Activated CD4-positive, alpha-beta T cell treated with anti-CD3 and anti-CD28 coated beads for 36 hours (primary cell): ENCODE data around the gene WNT10A. TPM values are rescaled to one million over a fixed set of nuclear protein-coding genes. Genes with fewer than 3 reads are reported as not detected.

Experiments used
- ATAC-seq: fragments of 200-7000 bp; cut with Tn5 transposase; one replicate; pipeline ENCODE4 v1.10.0; 2021; ENCODE audit warnings: mild to moderate bottlenecking, moderate library complexity
- CTCF ChIA-PET: fragments of 350-600 bp; sonication (Branson Sonifier 250); formaldehyde crosslinking; loops from one replicate; lab custom pipeline; 2021; ENCODE audit warnings: antibody characterized with exemption; lab: Charles Lee
- POLR2A ChIA-PET: fragments of 350-600 bp; sonication (Branson Sonifier 250); formaldehyde crosslinking; loops from one replicate; lab custom pipeline; 2021; ENCODE audit warnings: antibody characterized with exemption, inconsistent platforms; lab: Charles Lee
- DNase-seq: peaks from one replicate; pipeline ENCODE4 v3.0.0-alpha.2; 2020
- H3K27ac Mint-ChIP-seq: one replicate; pipeline ENCODE4 v1.8.0; 2021; ENCODE audit warnings: mixed read lengths
- H3K27me3 Mint-ChIP-seq: one replicate; pipeline ENCODE4 v1.8.0; 2021; ENCODE audit warnings: mixed read lengths
- H3K36me3 Mint-ChIP-seq: one replicate; pipeline ENCODE4 v1.8.0; 2021; ENCODE audit warnings: low read depth, mixed read lengths
- H3K4me1 Mint-ChIP-seq: one replicate; pipeline ENCODE4 v1.8.0; 2021; ENCODE audit warnings: mixed read lengths
- H3K4me3 Mint-ChIP-seq: one replicate; pipeline ENCODE4 v1.8.0; 2021; ENCODE audit warnings: mild to moderate bottlenecking, moderate library complexity, mixed read lengths
- H3K9me3 Mint-ChIP-seq: one replicate; pipeline ENCODE4 v1.8.0; 2021; ENCODE audit warnings: low read depth, mixed read lengths
- intact Hi-C, 2 experiments: fragments of 100-400 bp; cut with DNase I in 1 of 2; cut with micrococcal nuclease in 1 of 2; formaldehyde crosslinking; loops; one replicate each; pipeline versions ENCODE4 v1.14.2 to v1.15.1; 2022 to 2024; cut with DNase I, micrococcal nuclease
- total RNA-seq, 2 experiments: library from RNA; stranded (reverse); gene quantifications; one replicate each; pipeline ENCODE4 v1.2.3, GENCODE V29; 2021

The WNT10A gene
- total RNA-seq, 2 experiments from 2014 or later, result 5.4 to 6.0 TPM

DNA sequence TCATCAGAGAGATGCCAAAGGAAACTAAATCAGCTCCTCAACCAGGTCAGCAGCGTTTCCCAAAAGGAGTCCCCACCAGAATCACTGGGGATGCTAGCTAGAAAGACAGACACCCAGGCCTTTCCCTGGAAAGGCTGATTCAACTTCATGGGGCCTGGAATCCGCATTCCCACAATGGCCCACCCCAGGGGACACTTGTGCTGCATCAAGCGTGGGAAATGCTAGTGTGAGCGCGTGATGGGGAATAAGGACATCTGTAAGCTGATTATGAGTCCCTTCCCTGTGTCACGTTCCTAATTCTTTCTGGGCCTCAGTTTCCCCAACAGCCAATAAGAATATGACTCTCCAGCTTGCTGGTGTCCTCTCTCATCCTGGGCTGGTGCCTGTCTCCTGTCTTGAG is 2.2 kb upstream of the WNT10A start:
- ChIA-PET POLR2A (interaction anchor here (1.2 to 1.5 kb wide), 2 partner anchors 13 to 19 kb away, joined by 3 to 5 read pairs; no protein-coding TSS in a partner anchor), CTCF (interaction anchor here (1.1 to 18.2 kb wide), 10 partner anchors 8 to 399 kb away, joined by 3 to 620 read pairs (median 6); no protein-coding TSS in a partner anchor)
- Mint-ChIP-seq H3K9me3 (no peaks in the 10 kb centered on the region), H3K4me1 (peaks cover 43% of the 10 kb centered on the region), H3K4me3 (no peak overlapping the region), H3K36me3 (no peaks in the 10 kb centered on the region), H3K27ac (no peak overlapping the region), H3K27me3 (peaks cover 28% of the 10 kb centered on the region)
- intact Hi-C loops, result no loop called here
- DNase-seq (no peak), ATAC-seq (no peak)

DNA sequence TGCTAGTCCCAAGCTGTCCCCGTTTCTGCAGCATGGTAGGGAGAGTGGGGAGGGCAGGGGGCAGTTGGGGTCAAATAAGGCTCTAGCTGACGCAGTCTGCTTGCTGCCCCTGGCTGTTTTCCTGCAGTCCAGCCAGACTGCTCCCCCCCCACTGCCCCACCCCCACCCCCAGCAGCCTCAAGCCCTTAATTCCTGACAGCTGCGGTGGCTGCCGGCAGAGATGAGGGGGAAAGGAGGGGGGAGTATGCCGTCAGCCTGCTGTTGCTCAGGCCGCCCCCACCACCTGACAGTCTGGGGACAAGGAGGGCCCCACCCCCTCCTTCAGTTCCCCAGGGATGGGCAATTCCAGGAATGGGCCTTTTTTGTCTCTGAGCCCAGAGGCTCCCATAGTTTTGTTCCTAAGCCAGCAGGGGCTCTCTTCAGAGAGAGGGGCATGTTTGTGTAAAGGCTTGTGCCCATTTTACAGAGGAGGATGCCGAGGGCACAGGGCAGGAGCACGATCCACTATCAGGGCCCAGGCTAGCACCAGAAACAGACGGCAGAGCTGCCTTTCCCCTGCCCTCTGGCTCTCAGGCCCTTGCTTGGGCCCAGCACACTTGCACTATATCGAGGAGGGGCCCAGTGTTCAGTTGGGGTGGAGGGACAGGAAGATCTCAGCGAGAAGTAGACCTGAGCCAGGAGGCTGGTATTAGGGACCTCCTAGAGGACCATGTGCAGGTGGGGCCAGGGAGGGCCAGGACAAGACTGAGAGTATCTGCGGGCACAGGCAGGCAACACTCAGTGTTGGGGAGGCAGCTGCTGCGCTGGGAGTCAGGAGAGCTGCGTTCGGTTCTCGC is 1.5 kb upstream of the WNT10A start:
- H3K27ac Mint-ChIP-seq, result peak overlapping the region; percentile 34
- ATAC-seq, result no peak
- H3K36me3 Mint-ChIP-seq, result no peaks in the 10 kb centered on the region
- H3K4me3 Mint-ChIP-seq, result peak overlapping the region; percentile 73
- POLR2A ChIA-PET, result interaction anchor here (0.6 to 1.5 kb wide), 3 partner anchors 12 to 19 kb away, joined by 3 to 5 read pairs (median 3); no protein-coding TSS in a partner anchor
- CTCF ChIA-PET, result interaction anchor here (0.7 to 18.2 kb wide), 12 partner anchors 7 to 399 kb away, joined by 3 to 620 read pairs (median 5); no protein-coding TSS in a partner anchor
- intact Hi-C loops, result no loop called here
- no peak for DNase-seq
- H3K9me3 Mint-ChIP-seq, result no peaks in the 10 kb centered on the region
- peaks cover 43% of the 10 kb centered on the region for H3K4me1 Mint-ChIP-seq
- H3K27me3 Mint-ChIP-seq, result peaks cover 28% of the 10 kb centered on the region

- Mint-ChIP-seq H3K4me3 (peak overlapping the region; percentile 73), H3K27me3 (peaks cover 27% of the 10 kb centered on the region), H3K27ac (peak overlapping the region; percentile 34), H3K9me3 (no peaks in the 10 kb centered on the region), H3K36me3 (no peaks in the 10 kb centered on the region), H3K4me1 (peaks cover 47% of the 10 kb centered on the region)
- intact Hi-C loops, result loop anchor here in 1 of 2 experiments (1.0 kb wide), 3 partner anchors 13 to 169 kb away; partner anchors contain the start of gene TTLL4
- DNase-seq (no peak), ATAC-seq (no peak)
- POLR2A ChIA-PET, result interaction anchor here (0.6 to 1.9 kb wide), 3 partner anchors 16 to 20 kb away, joined by 3 to 8 read pairs (median 3); no protein-coding TSS in a partner anchor
- CTCF ChIA-PET, result interaction anchor here (0.7 to 18.2 kb wide), 10 partner anchors 7 to 398 kb away, joined by 3 to 620 read pairs (median 4); no protein-coding TSS in a partner anchor
Measured at GRCh38 chr2:218879776-218880101, 913 bp upstream of the WNT10A start.

GRCh38 chr2:218880859-218881594 is 375 bp downstream of the WNT10A start:
- H3K36me3 Mint-ChIP-seq, result no peaks in the 10 kb centered on the region
- intact Hi-C loops, result loop anchor here in 1 of 2 experiments (1.0 kb wide), 3 partner anchors 11 to 171 kb away; partner anchors contain the start of gene TTLL4
- H3K27me3 Mint-ChIP-seq, result peaks cover 20% of the 10 kb centered on the region
- no peaks in the 10 kb centered on the region for H3K9me3 Mint-ChIP-seq
- ATAC-seq (no peak), DNase-seq (no peak)
- ChIA-PET CTCF (interaction anchor here (0.5 to 18.2 kb wide), 3 partner anchors 14 to 97 kb away, joined by 3 to 620 read pairs (median 3); no protein-coding TSS in a partner anchor), POLR2A (interaction anchor here (0.6 to 2.1 kb wide), 5 partner anchors 12 to 650 kb away, joined by 3 to 9 read pairs (median 5); no protein-coding TSS in a partner anchor)
- H3K4me1 Mint-ChIP-seq, result peaks cover 49% of the 10 kb centered on the region
- no peak overlapping the region for H3K27ac Mint-ChIP-seq
- H3K4me3 Mint-ChIP-seq, result peak overlapping the region; percentile 25

DNA sequence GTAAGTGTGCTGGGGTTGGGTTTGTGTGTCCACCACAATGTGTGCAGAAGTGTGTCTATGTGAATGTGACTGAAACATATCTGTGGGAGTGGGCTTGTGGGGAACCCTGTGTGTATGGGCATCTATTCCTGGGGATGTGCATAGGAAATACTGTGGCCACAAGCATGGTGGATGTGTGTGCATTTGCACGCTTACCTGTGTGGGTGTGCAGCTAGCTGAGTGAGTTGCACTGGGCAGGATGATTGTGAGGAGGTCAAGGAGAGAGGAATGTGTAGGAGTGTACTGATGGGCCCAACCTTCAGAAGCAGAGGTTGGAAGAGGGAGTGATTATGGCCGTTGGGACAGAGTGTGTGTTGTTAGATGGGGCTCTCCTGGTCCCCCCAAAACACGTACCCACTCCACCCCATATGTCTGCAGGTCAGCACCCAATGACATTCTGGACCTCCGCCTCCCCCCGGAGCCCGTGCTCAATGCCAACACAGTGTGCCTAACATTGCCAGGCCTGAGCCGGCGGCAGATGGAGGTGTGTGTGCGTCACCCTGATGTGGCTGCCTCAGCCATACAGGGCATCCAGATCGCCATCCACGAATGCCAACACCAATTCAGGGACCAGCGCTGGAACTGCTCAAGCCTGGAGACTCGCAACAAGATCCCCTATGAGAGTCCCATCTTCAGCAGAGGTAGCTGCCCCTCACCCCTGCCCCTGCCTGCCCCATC is 1.2 kb downstream of the WNT10A start:
- peaks cover 17% of the 10 kb centered on the region for H3K27me3 Mint-ChIP-seq
- peaks cover 46% of the 10 kb centered on the region for H3K4me1 Mint-ChIP-seq
- H3K36me3 Mint-ChIP-seq, result no peaks in the 10 kb centered on the region
- H3K9me3 Mint-ChIP-seq, result no peaks in the 10 kb centered on the region
- DNase-seq (no peak), ATAC-seq (no peak)
- peak overlapping the region; percentile 25 for H3K4me3 Mint-ChIP-seq
- POLR2A ChIA-PET, result interaction anchor here (0.7 to 2.1 kb wide), 5 partner anchors 11 to 651 kb away, joined by 3 to 9 read pairs (median 4); no protein-coding TSS in a partner anchor
- CTCF ChIA-PET, result interaction anchor here (0.7 to 18.2 kb wide), 2 partner anchors 13 to 99 kb away, joined by 3 to 620 read pairs; no protein-coding TSS in a partner anchor
- intact Hi-C loops, result no loop called here
- H3K27ac Mint-ChIP-seq, result no peak overlapping the region

- Mint-ChIP-seq H3K27ac (no peak overlapping the region), H3K9me3 (no peaks in the 10 kb centered on the region), H3K27me3 (peaks cover 17% of the 10 kb centered on the region), H3K36me3 (no peaks in the 10 kb centered on the region), H3K4me3 (peak overlapping the region; percentile 0), H3K4me1 (peaks cover 43% of the 10 kb centered on the region)
- CTCF ChIA-PET, result interaction anchor here (0.7 to 18.2 kb wide), 2 partner anchors 13 to 98 kb away, joined by 3 to 620 read pairs; no protein-coding TSS in a partner anchor
- ATAC-seq (no peak), DNase-seq (no peak)
- intact Hi-C loops, result no loop called here
- POLR2A ChIA-PET, result interaction anchor here (1.0 to 2.1 kb wide), 2 partner anchors 11 to 16 kb away, joined by 4 to 9 read pairs; no protein-coding TSS in a partner anchor
Measured at GRCh38 chr2:218882461-218882816, 1.8 kb downstream of the WNT10A start.

- Mint-ChIP-seq H3K27me3 (peaks cover 17% of the 10 kb centered on the region), H3K4me3 (peak overlapping the region; percentile 0), H3K27ac (peak overlapping the region; percentile 23), H3K36me3 (no peaks in the 10 kb centered on the region), H3K9me3 (no peaks in the 10 kb centered on the region), H3K4me1 (peaks cover 43% of the 10 kb centered on the region)
- intact Hi-C loops, result no loop called here
- peak; percentile 55 for DNase-seq
- CTCF ChIA-PET, result interaction anchor here (0.7 to 18.2 kb wide), 3 partner anchors 12 to 147 kb away, joined by 3 to 620 read pairs (median 3); no protein-coding TSS in a partner anchor
- ATAC-seq, result peak; percentile 21
- POLR2A ChIA-PET, result interaction anchor here (0.6 to 1.0 kb wide), 2 partner anchors 11 to 15 kb away, joined by 3 to 4 read pairs; no protein-coding TSS in a partner anchor
Measured at GRCh38 chr2:218882866-218883366, 2.3 kb downstream of the WNT10A start.

GRCh38 chr2:218883491-218884490 is 3.1 kb downstream of the WNT10A start:
- Mint-ChIP-seq H3K27ac (peak overlapping the region; percentile 3), H3K4me1 (peaks cover 39% of the 10 kb centered on the region), H3K9me3 (no peaks in the 10 kb centered on the region), H3K4me3 (peak overlapping the region; percentile 19), H3K36me3 (no peaks in the 10 kb centered on the region), H3K27me3 (peaks cover 17% of the 10 kb centered on the region)
- ATAC-seq (no peak), DNase-seq (no peak)
- ChIA-PET POLR2A (interaction anchor here (0.6 kb wide), 1 partner anchor 14 kb away, joined by 3 read pairs; no protein-coding TSS in a partner anchor), CTCF (interaction anchor here (0.6 to 18.2 kb wide), 7 partner anchors 7 to 402 kb away, joined by 3 to 620 read pairs (median 4); no protein-coding TSS in a partner anchor)
- intact Hi-C loops, result no loop called here

DNA sequence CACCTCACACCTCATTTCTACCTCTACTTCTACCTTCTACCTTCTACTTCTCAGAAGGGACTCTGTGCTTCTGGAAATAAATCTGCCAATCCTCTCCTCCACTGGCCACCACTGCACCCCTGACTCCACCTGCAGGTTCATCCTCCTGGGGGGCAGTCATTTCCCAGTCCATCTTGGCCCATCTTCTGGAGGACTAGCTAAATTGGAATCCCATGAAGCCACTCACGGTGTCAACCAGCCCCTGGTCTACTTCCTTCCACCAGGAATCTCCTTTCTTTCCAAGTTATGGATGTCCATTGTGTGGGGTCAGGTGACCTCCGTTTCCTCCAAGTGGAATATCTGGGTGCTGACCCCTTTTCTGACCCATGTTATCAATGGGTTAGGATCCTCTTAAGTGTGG is 3.9 kb downstream of the WNT10A start:
- DNase-seq, result no peak
- H3K9me3 Mint-ChIP-seq, result no peaks in the 10 kb centered on the region
- peak overlapping the region; percentile 3 for H3K27ac Mint-ChIP-seq
- H3K4me3 Mint-ChIP-seq, result peak overlapping the region; percentile 19
- ChIA-PET CTCF (interaction anchor here (1.3 to 18.2 kb wide), 5 partner anchors 8 to 197 kb away, joined by 3 to 620 read pairs (median 7); no protein-coding TSS in a partner anchor), POLR2A (interaction anchor here (0.6 to 1.0 kb wide), 2 partner anchors 24 to 589 kb away, joined by 3 to 9 read pairs; no protein-coding TSS in a partner anchor)
- H3K36me3 Mint-ChIP-seq, result no peaks in the 10 kb centered on the region
- no peak for ATAC-seq
- H3K4me1 Mint-ChIP-seq, result peaks cover 35% of the 10 kb centered on the region
- H3K27me3 Mint-ChIP-seq, result peaks cover 17% of the 10 kb centered on the region
- intact Hi-C loops, result no loop called here
